ENCODE data around the gene FN3KRP. TPM values are rescaled to one million over a fixed set of nuclear protein-coding genes. Genes with fewer than 3 reads are reported as not detected.

FN3KRP gene
- total RNA-seq, 2 experiments from 2014 or later = 36.7 to 40.5 TPM

DNA sequence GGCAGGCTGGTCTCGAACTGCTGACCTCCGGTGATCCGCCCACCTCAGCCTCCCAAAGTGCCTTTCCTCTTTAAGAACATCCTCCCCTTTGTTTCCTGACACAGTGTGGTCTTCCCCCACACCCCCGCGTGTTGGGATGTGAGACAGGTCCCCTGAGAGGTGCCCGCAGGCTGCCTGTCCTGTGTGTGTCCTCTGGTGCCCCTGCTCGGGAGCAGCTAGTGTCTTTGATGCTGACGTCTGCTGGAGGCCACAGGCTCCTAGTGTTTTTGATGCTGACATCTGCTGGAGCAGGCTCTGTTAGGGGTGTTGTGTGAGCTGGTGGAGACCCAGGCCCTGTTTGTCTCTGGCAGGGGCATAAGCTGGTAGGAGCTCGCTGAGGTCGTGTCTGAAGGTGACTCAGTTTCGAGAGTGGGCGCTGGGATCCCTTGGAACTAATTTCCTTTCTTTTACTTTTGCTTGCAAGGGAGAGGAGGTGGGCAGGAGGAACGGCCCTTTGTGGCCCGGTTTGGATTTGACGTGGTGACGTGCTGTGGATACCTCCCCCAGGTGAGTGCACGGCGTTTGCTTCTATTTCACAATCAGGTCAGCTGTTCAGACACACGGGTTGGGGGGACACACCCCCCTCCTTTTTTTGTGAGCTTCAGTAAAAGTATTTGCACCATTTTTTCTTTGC lies 6.0 kb downstream of the FN3KRP start:
- Mint-ChIP-seq H3K4me1 (ENCODE audit: low read depth) (peaks cover 10% of the 10 kb centered on the region), H3K36me3 (peaks cover 26% of the 10 kb centered on the region), H3K9me3 (no peaks in the 10 kb centered on the region), H3K27ac (no peak overlapping the region), H3K4me3 (no peak overlapping the region), H3K27me3 (no peaks in the 10 kb centered on the region)
- intact Hi-C loops (cut with micrococcal nuclease) = no loop called here
- ChIA-PET CTCF (no interaction called here), POLR2A (no interaction called here)
- no peak for DNase-seq

DNA sequence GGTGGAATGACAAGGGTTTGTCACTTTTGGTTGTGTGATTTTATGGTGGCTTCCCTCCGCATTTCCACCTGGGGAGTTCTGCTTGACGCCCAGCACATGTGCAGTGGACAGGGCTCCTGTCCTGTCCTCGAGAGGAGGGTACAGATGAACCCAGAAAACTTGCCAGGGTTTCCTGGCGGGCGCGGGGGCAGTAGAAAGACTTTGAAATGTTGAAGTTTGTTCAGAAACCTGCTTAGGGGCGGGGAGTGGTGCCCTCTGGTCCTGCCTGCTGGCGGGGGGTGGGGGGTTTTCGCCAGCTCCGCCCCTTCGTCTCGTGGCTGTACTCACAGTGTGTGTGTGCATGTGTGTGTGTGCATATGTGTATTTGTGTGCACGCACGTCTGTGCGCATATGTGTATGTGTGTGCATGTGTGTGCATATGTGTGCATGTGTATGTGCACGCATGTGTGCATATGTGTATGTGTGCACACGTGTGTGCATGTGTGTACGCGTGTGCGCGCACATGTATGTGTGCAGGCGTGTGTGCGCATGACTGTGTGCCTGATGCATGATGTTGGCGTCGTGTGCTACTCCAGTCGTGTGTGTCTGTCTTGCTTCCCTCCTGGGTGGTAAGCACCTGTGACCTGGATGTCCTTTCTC lies 6.8 kb downstream of the FN3KRP start:
- Mint-ChIP-seq H3K4me3 (no peak overlapping the region), H3K4me1 (ENCODE audit: low read depth) (peaks cover 4% of the 10 kb centered on the region), H3K27me3 (no peaks in the 10 kb centered on the region), H3K9me3 (no peaks in the 10 kb centered on the region), H3K27ac (no peak overlapping the region), H3K36me3 (peaks cover 26% of the 10 kb centered on the region)
- CTCF ChIA-PET = no interaction called here
- DNase-seq = no peak
- intact Hi-C loops (cut with micrococcal nuclease) = no loop called here
- POLR2A ChIA-PET = no interaction called here

DNA sequence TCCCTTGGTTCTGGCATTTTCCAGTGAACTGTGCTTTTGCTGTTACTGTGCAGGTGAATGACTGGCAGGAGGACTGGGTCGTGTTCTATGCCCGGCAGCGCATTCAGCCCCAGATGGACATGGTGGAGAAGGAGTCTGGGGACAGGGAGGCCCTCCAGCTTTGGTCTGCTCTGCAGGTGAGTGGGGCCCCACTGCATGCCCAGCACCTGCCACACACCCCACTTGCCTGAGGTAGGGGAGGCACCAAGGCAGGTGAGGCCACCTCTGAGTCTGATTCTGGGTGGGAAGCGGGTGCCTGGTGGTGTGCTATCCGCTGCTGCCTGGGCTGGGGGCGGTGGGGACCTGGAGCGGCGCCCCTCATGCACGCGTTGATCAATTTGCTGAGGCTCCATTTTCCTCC lies 9.9 kb downstream of the FN3KRP start:
- CTCF ChIA-PET = no interaction called here

DNA sequence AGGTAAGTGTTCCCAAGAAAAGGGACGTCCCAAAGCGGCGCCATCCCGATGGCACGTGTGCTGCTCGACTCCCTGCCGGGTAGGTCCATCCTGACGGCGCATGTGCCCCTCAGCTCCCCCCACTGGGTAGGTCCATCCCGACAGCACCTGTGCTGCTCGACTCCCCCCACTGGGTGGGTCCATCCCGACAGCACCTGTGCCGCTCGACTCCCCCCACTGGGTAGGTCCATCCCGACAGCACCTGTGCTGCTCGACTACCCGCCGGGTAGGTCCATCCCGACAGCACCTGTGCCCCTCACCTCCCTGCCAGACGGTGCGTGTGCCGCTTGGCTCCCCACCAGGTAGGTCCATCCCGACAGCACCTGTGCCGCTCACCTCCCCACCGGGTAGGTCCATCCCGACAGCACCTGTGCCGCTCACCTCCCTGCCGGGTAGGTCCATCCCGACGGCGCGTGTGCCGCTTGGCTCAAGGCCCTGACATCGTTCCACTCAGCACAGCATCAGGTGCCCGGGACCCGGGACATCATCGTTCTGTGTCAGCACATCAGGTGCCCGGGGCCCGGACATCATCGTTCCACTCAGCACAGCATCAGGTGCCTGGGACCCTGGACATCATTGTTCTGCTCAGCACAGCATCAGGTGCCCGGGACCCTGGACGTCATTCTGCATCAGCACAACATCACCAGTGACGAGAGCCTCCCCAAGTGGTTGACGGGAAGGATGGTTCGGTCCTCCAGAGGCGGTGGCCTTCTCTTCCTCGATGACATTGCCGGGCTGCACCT lies 13.2 kb downstream of the FN3KRP start:
- CTCF ChIA-PET = no interaction called here
- Mint-ChIP-seq H3K36me3 (peaks cover 27% of the 10 kb centered on the region), H3K4me3 (no peak overlapping the region), H3K9me3 (peaks cover 7% of the 10 kb centered on the region), H3K4me1 (ENCODE audit: low read depth) (no peaks in the 10 kb centered on the region), H3K27ac (no peak overlapping the region), H3K27me3 (no peaks in the 10 kb centered on the region)
- POLR2A ChIA-PET = interaction anchor here (0.5 to 1.0 kb wide), 2 partner anchors 13 to 393 kb away, joined by 3 read pairs; partner anchors contain the start of gene FN3KRP
- intact Hi-C loops (cut with micrococcal nuclease) = no loop called here
- no peak for DNase-seq

More for the DNA sequence above, 9.9 kb downstream of the FN3KRP start:
- intact Hi-C loops (cut with micrococcal nuclease) = no loop called here
- Mint-ChIP-seq H3K9me3 (no peaks in the 10 kb centered on the region), H3K27me3 (no peaks in the 10 kb centered on the region), H3K4me3 (no peak overlapping the region), H3K36me3 (peaks cover 28% of the 10 kb centered on the region), H3K27ac (no peak overlapping the region), H3K4me1 (ENCODE audit: low read depth) (no peaks in the 10 kb centered on the region)
- DNase-seq = no peak
- POLR2A ChIA-PET = no interaction called here

DNA sequence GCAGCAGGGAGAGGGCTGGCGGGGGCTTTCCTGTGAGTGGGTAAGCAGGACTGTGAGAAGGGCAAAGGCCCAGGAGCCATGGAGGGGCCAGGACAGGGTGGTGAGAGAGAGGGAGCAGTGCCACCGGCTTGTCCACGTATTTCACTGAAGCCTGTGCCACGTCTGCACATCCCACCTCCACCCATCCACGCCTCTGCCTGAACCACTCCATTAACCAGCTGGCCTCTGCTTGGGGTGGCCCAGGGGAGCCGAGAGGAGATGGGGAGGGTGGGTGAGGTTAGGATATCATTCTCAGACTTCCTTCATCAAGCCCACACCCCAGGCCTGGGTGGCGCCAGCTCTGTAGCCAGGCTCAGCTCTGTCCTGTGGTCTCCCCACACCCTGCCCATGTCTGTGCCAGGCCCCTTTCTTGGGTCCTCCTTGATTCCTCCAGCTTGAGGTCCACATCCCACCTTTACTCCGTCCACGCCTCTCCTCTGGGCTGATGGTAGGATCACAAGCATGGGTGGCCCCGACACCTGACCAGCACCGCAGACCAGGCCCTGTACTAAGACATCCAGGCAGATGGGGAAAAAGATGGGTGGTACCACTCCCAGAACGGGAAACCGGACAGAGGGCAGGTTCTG lies 15.7 kb downstream of the FN3KRP start:
- peaks cover 23% of the 10 kb centered on the region for H3K36me3 Mint-ChIP-seq
- no peak overlapping the region for H3K4me3 Mint-ChIP-seq
- DNase-seq = no peak
- intact Hi-C loops (cut with micrococcal nuclease) = no loop called here
- peaks cover 7% of the 10 kb centered on the region for H3K9me3 Mint-ChIP-seq
- ChIA-PET POLR2A (no interaction called here), CTCF (no interaction called here)
- no peaks in the 10 kb centered on the region for H3K4me1 Mint-ChIP-seq (ENCODE audit: low read depth)
- H3K27ac Mint-ChIP-seq = no peak overlapping the region
- no peaks in the 10 kb centered on the region for H3K27me3 Mint-ChIP-seq

DNA sequence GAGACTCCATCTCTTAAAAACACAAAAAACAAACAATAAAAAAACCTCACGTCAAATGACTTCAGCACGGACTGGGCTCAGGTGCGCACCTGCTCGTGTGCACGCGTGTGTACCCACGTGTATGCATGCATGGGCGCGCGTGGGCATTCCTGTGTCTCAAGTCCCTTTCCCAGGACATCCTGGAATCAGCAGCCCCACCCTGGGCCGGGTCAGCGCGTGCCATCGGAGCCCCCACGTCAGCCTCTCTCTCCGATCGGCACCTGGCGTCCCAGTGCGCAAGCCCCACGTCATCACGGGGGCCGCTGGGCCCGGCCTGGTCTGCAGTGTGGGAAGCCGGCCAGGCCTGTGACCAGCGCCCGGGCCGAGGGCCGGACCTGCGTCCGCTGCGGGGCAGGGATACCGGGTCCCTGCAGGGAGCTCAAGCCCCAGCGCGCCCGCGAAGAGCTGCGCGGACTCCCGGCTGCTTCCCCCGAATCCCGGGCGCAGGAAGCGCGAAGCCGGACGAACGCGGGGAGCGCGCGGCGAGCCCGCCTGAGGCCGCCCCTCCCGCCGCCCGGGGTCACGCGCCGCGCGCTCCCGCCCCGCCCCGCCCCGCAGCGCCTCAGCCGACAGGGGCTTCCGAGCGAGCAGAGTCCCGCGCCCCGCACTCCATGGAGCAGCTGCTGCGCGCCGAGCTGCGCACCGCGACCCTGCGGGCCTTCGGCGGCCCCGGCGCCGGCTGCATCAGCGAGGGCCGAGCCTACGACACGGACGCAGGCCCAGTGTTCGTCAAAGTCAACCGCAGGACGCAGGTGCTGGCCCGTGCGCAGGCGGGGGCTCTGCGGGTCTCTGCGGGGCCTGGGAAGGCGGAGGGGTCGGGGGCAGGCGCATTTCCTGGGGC lies 18.7 kb downstream of the FN3KRP start, which contains the start of gene FN3K:
Gene FN3K, plus strand, starts transcription at position 629 of the 880 bp plus-strand sequence. Its CDS starts 22 bp downstream, at position 651.
- DNase-seq = peak; percentile 42
- H3K4me3 Mint-ChIP-seq = peak within 1 kb of the TSS; percentile 37
- no peaks in the 10 kb centered on the region for H3K4me1 Mint-ChIP-seq (ENCODE audit: low read depth)
- intact Hi-C loops (cut with micrococcal nuclease) = no loop called here
- CTCF ChIA-PET = no interaction called here
- POLR2A ChIA-PET = no interaction called here
- H3K36me3 Mint-ChIP-seq = peaks cover 18% of the 10 kb centered on the region
- peaks cover 11% of the 10 kb centered on the region for H3K9me3 Mint-ChIP-seq
- no peak within 1 kb of the TSS for H3K27ac Mint-ChIP-seq
- H3K27me3 Mint-ChIP-seq = no peaks in the 10 kb centered on the region

GRCh38 chr17:82736511-82737185 lies 20.1 kb downstream of the FN3KRP start:
- Mint-ChIP-seq H3K27ac (no peak overlapping the region), H3K36me3 (peaks cover 27% of the 10 kb centered on the region), H3K4me1 (ENCODE audit: low read depth) (no peaks in the 10 kb centered on the region), H3K9me3 (peaks cover 24% of the 10 kb centered on the region), H3K27me3 (no peaks in the 10 kb centered on the region), H3K4me3 (no peak overlapping the region)
- ChIA-PET POLR2A (no interaction called here), CTCF (no interaction called here)
- no peak for DNase-seq
- intact Hi-C loops (cut with micrococcal nuclease) = no loop called here

DNA sequence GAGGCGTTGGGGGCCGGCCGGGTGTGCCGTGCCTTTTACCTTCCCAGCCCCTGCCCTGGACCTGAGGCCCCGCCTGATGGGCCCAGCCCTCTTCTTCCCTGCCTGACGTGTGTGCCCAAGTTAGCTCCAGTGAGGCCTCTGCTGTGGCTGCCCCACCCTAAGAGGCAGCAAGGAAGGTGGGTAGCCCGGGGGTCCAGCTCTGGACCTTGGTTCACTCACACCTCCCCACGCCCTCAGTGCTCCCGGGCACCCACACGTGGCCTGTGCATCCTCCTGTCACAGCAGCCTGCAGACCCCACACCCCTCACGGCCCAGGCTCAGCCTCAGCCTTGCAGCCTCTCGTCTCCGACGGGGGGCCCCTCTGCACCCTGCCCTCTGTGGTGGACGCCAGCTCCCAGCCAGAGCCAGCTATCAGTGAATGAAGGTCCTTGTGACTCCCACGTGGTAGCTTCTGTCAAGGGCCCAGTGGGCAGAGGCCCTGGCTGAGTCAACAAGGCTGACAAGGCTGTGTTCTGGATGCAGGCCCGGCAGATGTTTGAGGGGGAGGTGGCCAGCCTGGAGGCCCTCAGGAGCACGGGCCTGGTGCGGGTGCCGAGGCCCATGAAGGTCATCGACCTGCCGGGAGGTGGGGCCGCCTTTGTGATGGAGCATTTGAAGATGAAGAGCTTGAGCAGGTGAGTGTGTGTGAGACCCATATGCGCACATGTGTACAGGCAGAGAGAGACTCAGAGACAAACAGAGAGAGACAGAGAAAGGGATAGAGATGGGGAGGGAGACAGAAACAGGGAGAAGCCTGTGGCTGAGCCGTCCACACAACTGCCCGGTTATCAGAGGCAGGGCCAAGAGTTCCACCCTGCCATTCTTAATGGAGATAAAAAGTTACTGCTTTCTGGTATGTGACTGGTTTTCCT lies 21.7 kb downstream of the FN3KRP start:
- Mint-ChIP-seq H3K36me3 (peaks cover 23% of the 10 kb centered on the region), H3K4me1 (ENCODE audit: low read depth) (no peaks in the 10 kb centered on the region), H3K27me3 (no peaks in the 10 kb centered on the region), H3K4me3 (no peak overlapping the region), H3K9me3 (peaks cover 21% of the 10 kb centered on the region), H3K27ac (no peak overlapping the region)
- DNase-seq = no peak
- ChIA-PET CTCF (no interaction called here), POLR2A (no interaction called here)
- intact Hi-C loops (cut with micrococcal nuclease) = no loop called here

DNA sequence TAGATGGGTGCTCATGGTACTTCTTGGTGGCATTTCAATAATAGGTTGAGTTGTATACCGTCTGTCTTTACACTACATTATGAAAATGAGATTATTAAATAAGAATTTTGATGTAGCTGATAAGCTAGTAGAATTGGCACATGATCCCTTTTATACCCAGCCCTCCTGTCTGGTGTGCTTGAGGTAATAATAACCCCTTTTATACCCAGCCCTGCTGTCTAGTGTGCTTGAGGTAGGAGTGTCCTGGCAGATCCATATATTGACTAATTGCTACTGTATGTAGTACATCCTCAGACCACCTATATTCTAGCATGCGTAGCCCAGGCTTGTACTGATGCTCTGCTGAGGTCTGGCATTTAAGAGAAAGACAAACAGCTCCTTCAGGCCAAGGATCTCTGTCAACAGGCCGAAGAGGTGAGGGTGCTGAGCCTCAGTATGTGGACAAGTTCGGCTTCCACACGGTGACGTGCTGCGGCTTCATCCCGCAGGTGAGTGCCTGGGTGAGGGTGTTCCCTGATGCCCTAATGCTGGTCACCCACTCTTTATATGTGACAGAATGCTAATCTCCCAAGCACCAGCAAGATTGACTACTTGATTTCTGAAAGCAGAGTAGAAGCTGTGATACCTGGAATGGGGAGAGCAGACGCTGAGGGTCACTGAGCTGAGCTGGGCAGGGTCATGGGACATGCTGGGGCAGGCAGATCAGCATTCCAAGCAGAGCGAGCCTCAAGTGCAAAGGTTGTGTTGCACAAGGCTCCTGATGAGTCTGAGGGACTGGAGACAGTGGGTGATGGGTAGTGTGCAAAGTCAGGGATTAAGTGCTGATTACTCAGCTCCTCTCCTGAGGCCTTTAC lies 24.6 kb downstream of the FN3KRP start:
- no peaks in the 10 kb centered on the region for H3K27me3 Mint-ChIP-seq
- no peaks in the 10 kb centered on the region for H3K4me1 Mint-ChIP-seq (ENCODE audit: low read depth)
- peaks cover 18% of the 10 kb centered on the region for H3K9me3 Mint-ChIP-seq
- POLR2A ChIA-PET = no interaction called here
- intact Hi-C loops (cut with micrococcal nuclease) = no loop called here
- no peak for DNase-seq
- H3K4me3 Mint-ChIP-seq = no peak overlapping the region
- CTCF ChIA-PET = no interaction called here
- H3K36me3 Mint-ChIP-seq = peaks cover 20% of the 10 kb centered on the region
- H3K27ac Mint-ChIP-seq = no peak overlapping the region
